K562 (cell line): Measurements from ENCODE around the gene NIFK. TPM values are rescaled to one million over a fixed set of nuclear protein-coding genes. Genes with fewer than 3 reads are reported as not detected.
A peak's percentile ranks its signal among the peaks of the same experiment; 100 is the strongest.

Source experiments
- AFF4 ChIP-seq: sonication (generic); formaldehyde crosslinking; IDR thresholded peaks from 2 replicates; pipeline ENCODE4 v1.8.0; 2023; ENCODE audit warnings: mild to moderate bottlenecking, missing genetic modification reagents
- HMGXB4 ChIP-seq: sonication (generic); formaldehyde crosslinking; IDR thresholded peaks from 2 replicates; pipeline ENCODE4 v1.8.1; 2023; ENCODE audit warnings: mild to moderate bottlenecking, missing genetic modification reagents
- JUND ChIP-seq, 2 experiments: IDR thresholded peaks; 2 replicates in 1 of 2; 3 replicates in 1 of 2; pipeline ENCODE4 v1.6.1; 2011; ENCODE audit warnings: borderline replicate concordance in 2 of 2, low read depth in 2 of 2, low read length in 2 of 2, improper control_type of control experiment in 1 of 2, missing biosample characterization in 1 of 2, missing genetic modification characterization in 1 of 2, missing genetic modification reagents in 1 of 2
- PBX2 ChIP-seq, 2 experiments: IDR thresholded peaks in 1 of 2; conservative IDR thresholded peaks in 1 of 2; 2 replicates each; pipeline ENCODE4 v1.6.1; 2016; ENCODE audit warnings: low read depth in 2 of 2, mild to moderate bottlenecking in 1 of 2, missing compliant biosample characterization in 1 of 2, missing genetic modification characterization in 1 of 2, moderate library complexity in 1 of 2
- RAD51 ChIP-seq: fragments of 450-650 bp; IDR thresholded peaks from 2 replicates; pipeline ENCODE4 v1.7.1; 2016; ENCODE audit warnings: low read depth, mild to moderate bottlenecking, borderline replicate concordance
- SAP30 ChIP-seq: fragments of 200-600 bp; sonication (generic); IDR thresholded peaks from 2 replicates; pipeline ENCODE4 v1.6.1; 2012; ENCODE audit warnings: borderline replicate concordance, low read depth, mild to moderate bottlenecking, moderate library complexity, low read length, control low read depth, inconsistent platforms; ENCODE audit not compliant: insufficient read depth, poor library complexity, severe bottlenecking
- STAT5B ChIP-seq: fragments of 250-450 bp; sonication (Bioruptor Pico); IDR thresholded peaks from 2 replicates; pipeline ENCODE4 v1.8.0; 2021; ENCODE audit warnings: mild to moderate bottlenecking, inconsistent platforms
- TARDBP ChIP-seq: fragments of 450-650 bp; IDR thresholded peaks from 2 replicates; pipeline ENCODE4 v1.6.1; 2016
- USF2 ChIP-seq: sonication (generic); formaldehyde crosslinking; IDR thresholded peaks from 2 replicates; pipeline ENCODE4 v1.5.0; 2020; ENCODE audit warnings: missing genetic modification reagents
- ZBTB33 ChIP-seq: sonication (generic); formaldehyde crosslinking; IDR thresholded peaks from 2 replicates; pipeline ENCODE4 v1.8.1; 2023; ENCODE audit warnings: mild to moderate bottlenecking, missing genetic modification reagents
- ZNF274 ChIP-seq: IDR thresholded peaks from 2 replicates; pipeline ENCODE4 v1.6.1; 2011; ENCODE audit warnings: low read depth, mild to moderate bottlenecking, low read length, moderate library complexity, borderline replicate concordance
- polyA plus RNA-seq, 8 experiments: library from polyadenylated mRNA; depleted of rRNA in 4 of 8; stranded (reverse) in 5 of 8; unstranded in 3 of 8; fragments of >200 nt; fragmentation: Nextera tagmentation in 2 of 8; fragmentation: Illumina TruSeq in 1 of 8; extraction: Ambion mirVana in 2 of 8; extraction: Trizol in 1 of 8; gene quantifications; 2 replicates each; pipeline versions ENCODE4 v1.2.1 to v1.2.3, GENCODE V29; 2011 to 2014; ENCODE audit warnings: inconsistent platforms in 1 of 8, missing spikeins in 1 of 8
- total RNA-seq, 7 experiments: library from RNA; depleted of rRNA in 6 of 7; stranded (reverse); fragments of >200 nt in 6 of 7; fragmentation: Illumina TruSeq in 2 of 7; extraction: Trizol in 2 of 7; gene quantifications; 2 replicates each; pipeline versions ENCODE4 v1.2.1 to v1.2.3, GENCODE V29; 2011 to 2021; ENCODE audit warnings: low replicate concordance in 1 of 7

The NIFK gene
- total and polyA plus RNA-seq, 9 of the 15 experiments (the other 6 are each of a cell fraction or from before 2014, with no cell fraction given): 60.2 to 426 (median 183) TPM

- no peak for TF ChIP-seq AFF4 (CRISPR knock-in tag)
- no peak for TF ChIP-seq STAT5B (CRISPR knock-in tag)
- no peak for TF ChIP-seq HMGXB4 (CRISPR knock-in tag)
- TF ChIP-seq TARDBP: no peak
- no peak for TF ChIP-seq PBX2 (CRISPR knock-in tag; IDR thresholded peaks at IDR 0.05; ENCODE audit: low read depth)
- peak; percentile 57; the same call in 1 of the 2 replicates for TF ChIP-seq PBX2 (tag; conservative IDR thresholded peaks at IDR 0.05; ENCODE audit: low read depth)
- TF ChIP-seq ZBTB33 (CRISPR knock-in tag): peak; percentile 83
- TF ChIP-seq RAD51: no peak
- TF ChIP-seq JUND (IDR thresholded peaks at IDR 0.05; ENCODE audit: borderline replicate concordance, low read depth, low read length): 0 out of 2 replicates have a peak, but pooled peaks have one; percentile 4
- no peak for TF ChIP-seq JUND (tag; IDR thresholded peaks at IDR 0.05; ENCODE audit: borderline replicate concordance, low read depth, low read length)
- no peak for TF ChIP-seq SAP30
- peak; percentile 24; the same call in 1 of the 2 replicates for TF ChIP-seq USF2 (CRISPR knock-in tag)
- no peak for TF ChIP-seq ZNF274
- TF ChIP-seq, all 486 proteins: peak for 8
Observed at GRCh38 chr2:121690095-121690494, 46.6 kb downstream of the NIFK start (continued).
